ENCODE results near the gene NECTIN2. TPM values are rescaled to one million over a fixed set of nuclear protein-coding genes. Genes with fewer than 3 reads are reported as not detected.

Gene NECTIN2
- polyA plus RNA-seq, 1 experiment, result 80.2 TPM

DNA sequence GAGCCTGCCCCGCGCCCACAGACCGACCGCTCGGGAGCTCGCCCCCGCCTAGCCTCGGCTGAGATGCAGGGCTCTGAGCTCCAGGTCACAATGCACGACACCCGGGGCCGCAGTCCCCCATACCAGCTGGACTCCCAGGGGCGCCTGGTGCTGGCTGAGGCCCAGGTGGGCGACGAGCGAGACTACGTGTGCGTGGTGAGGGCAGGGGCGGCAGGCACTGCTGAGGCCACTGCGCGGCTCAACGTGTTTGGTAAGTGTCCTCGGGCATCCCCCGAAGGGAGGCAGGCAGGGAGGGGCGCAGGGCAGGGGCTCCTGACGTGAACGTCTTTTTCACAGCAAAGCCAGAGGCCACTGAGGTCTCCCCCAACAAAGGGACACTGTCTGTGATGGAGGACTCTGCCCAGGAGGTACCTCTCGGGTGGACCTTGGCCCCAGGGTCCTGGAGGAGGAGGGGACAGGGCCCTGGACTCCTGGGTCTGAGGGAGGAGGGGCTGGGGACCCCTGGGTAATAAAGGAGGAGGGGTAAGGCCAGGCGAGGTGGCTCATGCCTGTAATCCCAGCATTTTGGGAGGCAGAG is 33.9 kb upstream of the NECTIN2 start:
- Histone ChIP-seq H3K4me3 (ENCODE audit: low read depth, low read length) (no peak overlapping the region), H3K27me3 (ENCODE audit: control insufficient read depth, insufficient read depth, low read length) (peaks cover 1% of the 10 kb centered on the region), H3K9me3 (ENCODE audit: control insufficient read depth, insufficient read depth, low read length) (no peaks in the 10 kb centered on the region; the same call in 1 of the 2 replicates), H3K27ac (ENCODE audit: low read depth, low read length) (no peak overlapping the region)
- ChIA-PET CTCF (no interaction called here), POLR2A (no interaction called here)
- TF ChIP-seq, protein P1, sequence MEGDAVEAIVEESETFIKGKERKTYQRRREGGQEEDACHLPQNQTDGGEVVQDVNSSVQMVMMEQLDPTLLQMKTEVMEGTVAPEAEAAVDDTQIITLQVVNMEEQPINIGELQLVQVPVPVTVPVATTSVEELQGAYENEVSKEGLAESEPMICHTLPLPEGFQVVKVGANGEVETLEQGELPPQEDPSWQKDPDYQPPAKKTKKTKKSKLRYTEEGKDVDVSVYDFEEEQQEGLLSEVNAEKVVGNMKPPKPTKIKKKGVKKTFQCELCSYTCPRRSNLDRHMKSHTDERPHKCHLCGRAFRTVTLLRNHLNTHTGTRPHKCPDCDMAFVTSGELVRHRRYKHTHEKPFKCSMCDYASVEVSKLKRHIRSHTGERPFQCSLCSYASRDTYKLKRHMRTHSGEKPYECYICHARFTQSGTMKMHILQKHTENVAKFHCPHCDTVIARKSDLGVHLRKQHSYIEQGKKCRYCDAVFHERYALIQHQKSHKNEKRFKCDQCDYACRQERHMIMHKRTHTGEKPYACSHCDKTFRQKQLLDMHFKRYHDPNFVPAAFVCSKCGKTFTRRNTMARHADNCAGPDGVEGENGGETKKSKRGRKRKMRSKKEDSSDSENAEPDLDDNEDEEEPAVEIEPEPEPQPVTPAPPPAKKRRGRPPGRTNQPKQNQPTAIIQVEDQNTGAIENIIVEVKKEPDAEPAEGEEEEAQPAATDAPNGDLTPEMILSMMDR (IDR thresholded peaks at IDR 0.05; ENCODE audit: low read depth, low read length), result no peak
- DNase-seq (ENCODE audit: low read depth, low spot score), result no peak

DNA sequence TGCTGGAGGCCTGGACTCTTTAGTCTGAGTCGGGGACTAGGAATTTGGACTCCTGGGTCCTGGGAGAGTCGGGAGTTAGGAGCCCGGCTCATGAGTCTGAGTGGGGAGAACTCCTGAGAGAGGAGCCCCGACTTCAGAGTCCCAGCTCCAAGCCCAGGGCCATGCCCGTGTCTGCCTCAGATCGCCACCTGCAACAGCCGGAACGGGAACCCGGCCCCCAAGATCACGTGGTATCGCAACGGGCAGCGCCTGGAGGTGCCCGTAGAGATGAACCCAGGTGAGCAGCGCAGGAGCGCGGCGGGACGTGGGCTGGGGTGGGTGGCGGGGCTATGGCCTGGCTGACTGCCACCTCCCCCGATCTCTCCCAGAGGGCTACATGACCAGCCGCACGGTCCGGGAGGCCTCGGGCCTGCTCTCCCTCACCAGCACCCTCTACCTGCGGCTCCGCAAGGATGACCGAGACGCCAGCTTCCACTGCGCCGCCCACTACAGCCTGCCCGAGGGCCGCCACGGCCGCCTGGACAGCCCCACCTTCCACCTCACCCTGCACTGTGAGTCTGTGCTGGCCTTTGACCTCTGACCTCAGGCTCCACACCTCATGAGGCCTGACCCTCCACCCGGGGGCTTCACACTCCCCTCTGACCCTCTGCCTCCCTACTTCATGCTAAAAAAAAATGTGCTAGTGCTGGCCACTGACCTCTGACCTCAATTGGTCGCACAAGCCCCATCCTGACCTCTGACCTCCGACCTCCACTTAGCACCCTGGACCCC is 32.8 kb upstream of the NECTIN2 start:
- DNase-seq (ENCODE audit: low read depth, low spot score), result no peak
- no peaks in the 10 kb centered on the region for H3K27me3 ChIP-seq (ENCODE audit: control insufficient read depth, insufficient read depth, low read length)
- POLR2A ChIA-PET, result interaction anchor here (0.6 kb wide), 1 partner anchor 10 kb away, joined by 7 read pairs; no protein-coding TSS in a partner anchor
- H3K27ac ChIP-seq (ENCODE audit: low read depth, low read length), result no peak overlapping the region
- no peaks in the 10 kb centered on the region; the same call in 1 of the 2 replicates for H3K9me3 ChIP-seq (ENCODE audit: control insufficient read depth, insufficient read depth, low read length)
- TF ChIP-seq, protein P1 (IDR thresholded peaks at IDR 0.05; ENCODE audit: low read depth, low read length), result no peak
- CTCF ChIA-PET, result interaction anchor here (0.7 to 0.8 kb wide), 2 partner anchors 31 to 33 kb away, joined by 3 to 4 read pairs; partner anchors contain the start of gene NECTIN2
- no peak overlapping the region for H3K4me3 ChIP-seq (ENCODE audit: low read depth, low read length)

DNA sequence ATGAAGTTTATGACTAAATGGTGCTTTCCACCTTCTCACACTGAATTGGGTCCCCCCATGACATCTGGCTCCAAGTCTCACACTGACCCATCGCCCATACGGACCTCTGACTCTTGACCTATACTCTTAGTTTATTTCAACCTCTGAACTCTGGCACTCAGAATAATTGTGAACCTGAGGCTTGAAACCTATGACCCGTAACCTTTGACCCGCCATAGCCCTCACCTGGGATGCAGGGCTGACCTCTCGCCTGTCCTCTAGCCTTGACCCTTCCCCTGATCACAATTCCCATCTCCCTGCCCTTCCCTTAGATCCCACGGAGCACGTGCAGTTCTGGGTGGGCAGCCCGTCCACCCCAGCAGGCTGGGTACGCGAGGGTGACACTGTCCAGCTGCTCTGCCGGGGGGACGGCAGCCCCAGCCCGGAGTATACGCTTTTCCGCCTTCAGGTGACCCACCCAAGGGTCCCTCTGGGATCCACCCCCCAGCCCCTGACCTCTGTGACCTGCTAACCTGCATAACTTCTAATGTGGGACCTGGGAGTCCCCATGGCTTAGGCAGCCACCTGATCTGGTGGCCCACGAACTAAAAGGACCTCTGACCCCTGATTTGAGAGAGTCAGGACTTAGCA is 32.1 kb upstream of the NECTIN2 start:
- ChIA-PET POLR2A (no interaction called here), CTCF (no interaction called here)
- TF ChIP-seq, protein P1 (IDR thresholded peaks at IDR 0.05; ENCODE audit: low read depth, low read length), result no peak
- DNase-seq (ENCODE audit: low read depth, low spot score), result no peak
- no peaks in the 10 kb centered on the region for H3K27me3 ChIP-seq (ENCODE audit: control insufficient read depth, insufficient read depth, low read length)
- H3K4me3 ChIP-seq (ENCODE audit: low read depth, low read length), result no peak overlapping the region
- no peak overlapping the region for H3K27ac ChIP-seq (ENCODE audit: low read depth, low read length)
- no peaks in the 10 kb centered on the region; the same call in 1 of the 2 replicates for H3K9me3 ChIP-seq (ENCODE audit: control insufficient read depth, insufficient read depth, low read length)

- ChIA-PET POLR2A (no interaction called here), CTCF (interaction anchor here (0.7 kb wide), 1 partner anchor 30 kb away, joined by 3 read pairs; no protein-coding TSS in a partner anchor)
- no peak overlapping the region for H3K27ac ChIP-seq (ENCODE audit: low read depth, low read length)
- no peaks in the 10 kb centered on the region; the same call in 1 of the 2 replicates for H3K9me3 ChIP-seq (ENCODE audit: control insufficient read depth, insufficient read depth, low read length)
- no peaks in the 10 kb centered on the region for H3K27me3 ChIP-seq (ENCODE audit: control insufficient read depth, insufficient read depth, low read length)
- no peak overlapping the region for H3K4me3 ChIP-seq (ENCODE audit: low read depth, low read length)
- TF ChIP-seq, protein P1 (IDR thresholded peaks at IDR 0.05; ENCODE audit: low read depth, low read length), result no peak
- DNase-seq (ENCODE audit: low read depth, low spot score), result no peak
Observed at GRCh38 chr19:44814517-44814916, 31.6 kb upstream of the NECTIN2 start.

GRCh38 chr19:44816301-44816700 is 29.8 kb upstream of the NECTIN2 start:
- TF ChIP-seq, protein P1 (IDR thresholded peaks at IDR 0.05; ENCODE audit: low read depth, low read length), result no peak

More at GRCh38 chr19:44816301-44816700, 29.8 kb upstream of the NECTIN2 start:
- Histone ChIP-seq H3K27ac (ENCODE audit: low read depth, low read length) (no peak overlapping the region), H3K4me3 (ENCODE audit: low read depth, low read length) (no peak overlapping the region), H3K27me3 (ENCODE audit: control insufficient read depth, insufficient read depth, low read length) (no peaks in the 10 kb centered on the region), H3K9me3 (ENCODE audit: control insufficient read depth, insufficient read depth, low read length) (no peaks in the 10 kb centered on the region; the same call in 1 of the 2 replicates)
- ChIA-PET CTCF (no interaction called here), POLR2A (no interaction called here)
- DNase-seq (ENCODE audit: low read depth, low spot score), result no peak

Data from AG04450 (cell line).